ENCODE data around the gene DNM2. TPM values are rescaled to one million over a fixed set of nuclear protein-coding genes. Genes with fewer than 3 reads are reported as not detected.
A peak's percentile ranks its signal among the peaks of the same experiment; 100 is the strongest.
"Not testable (repeated sequence)": the region's sequence is repeated elsewhere in the genome, so short reads cannot be mapped to it uniquely, and the experiment has no call there.

Gene DNM2
- total RNA-seq, 4 donors from 2014 or later: 73.6 to 115 (median 93.7) TPM

DNA sequence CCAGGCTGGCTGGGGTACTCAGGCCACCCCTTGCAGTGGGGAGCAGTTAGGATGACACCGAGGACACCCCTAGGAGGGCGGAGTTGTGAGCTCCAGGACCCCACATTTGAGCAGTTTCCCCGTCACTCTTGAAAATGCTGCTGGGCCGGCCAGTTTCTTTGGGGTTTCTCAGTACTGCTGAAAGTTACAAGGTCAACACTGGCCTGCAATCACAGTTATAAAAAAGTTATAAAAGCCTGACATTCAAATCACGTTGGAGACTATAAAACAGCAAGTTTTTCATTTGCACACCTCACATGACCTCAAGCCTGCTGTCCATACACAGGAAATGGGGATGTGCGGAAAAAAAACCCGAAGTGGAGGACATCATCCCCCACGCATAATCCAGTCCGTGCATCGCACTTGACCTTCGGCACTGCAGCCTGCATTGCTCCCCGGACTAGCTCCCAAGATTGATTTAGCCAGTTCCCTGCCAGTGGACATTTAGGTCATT is 27.0 kb downstream of the DNM2 start:
- intact Hi-C loops (cut with DNase I): no loop called here

DNA sequence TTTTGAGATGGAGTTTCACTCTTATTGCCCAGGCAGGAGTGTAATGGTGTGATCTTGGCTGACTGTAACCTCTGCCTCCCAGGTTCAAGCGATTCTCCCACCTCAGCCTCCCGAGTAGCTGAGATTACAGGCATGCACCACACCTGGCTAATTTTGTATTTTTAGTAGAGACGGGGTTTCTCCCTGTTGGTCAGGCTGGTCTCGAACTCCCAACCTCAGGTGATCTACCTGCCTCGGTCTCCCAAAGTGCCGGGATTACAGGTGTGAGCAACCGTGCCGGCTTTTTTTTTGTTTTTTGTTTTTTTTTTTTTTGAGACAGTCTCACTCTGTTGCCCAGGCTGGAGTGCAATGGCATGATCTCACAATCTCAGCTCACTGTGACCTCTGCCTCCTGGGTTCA is 28.6 kb downstream of the DNM2 start:
- intact Hi-C loops (cut with DNase I); H3K27ac ChIP-seq (replicated peaks in 1 of 4); H3K9me3 ChIP-seq; DNase-seq (ENCODE audit: extremely low spot score); H3K4me3 ChIP-seq; H3K36me3 ChIP-seq; H3K27me3 ChIP-seq: not testable (repeated sequence)
- WGBS: 88% methylated on average over 8 of the region's 8 CpGs
- H3K4me1 ChIP-seq: peaks cover 71 to 83% (median 72%) of the 10 kb centered on the region in 4 donors

More for the DNA sequence above, 27.0 kb downstream of the DNM2 start:
- Histone ChIP-seq H3K9me3 (no peaks in the 10 kb centered on the region), H3K27me3 (no peaks in the 10 kb centered on the region), H3K36me3 (no peaks in the 10 kb centered on the region), H3K4me3 (no peak overlapping the region), H3K27ac (replicated peaks in 1 of 4) (no peak overlapping the region), H3K4me1 (peaks cover 55 to 67% (median 56%) of the 10 kb centered on the region in 4 donors)
- TF ChIP-seq POLR2A (IDR thresholded peaks at IDR 0.05; ENCODE audit: low read depth) (no peak), POLR2AphosphoS5 (IDR thresholded peaks at IDR 0.05) (no peak), EP300 (IDR thresholded peaks at IDR 0.05) (no peak)
- TF ChIP-seq, protein P1, sequence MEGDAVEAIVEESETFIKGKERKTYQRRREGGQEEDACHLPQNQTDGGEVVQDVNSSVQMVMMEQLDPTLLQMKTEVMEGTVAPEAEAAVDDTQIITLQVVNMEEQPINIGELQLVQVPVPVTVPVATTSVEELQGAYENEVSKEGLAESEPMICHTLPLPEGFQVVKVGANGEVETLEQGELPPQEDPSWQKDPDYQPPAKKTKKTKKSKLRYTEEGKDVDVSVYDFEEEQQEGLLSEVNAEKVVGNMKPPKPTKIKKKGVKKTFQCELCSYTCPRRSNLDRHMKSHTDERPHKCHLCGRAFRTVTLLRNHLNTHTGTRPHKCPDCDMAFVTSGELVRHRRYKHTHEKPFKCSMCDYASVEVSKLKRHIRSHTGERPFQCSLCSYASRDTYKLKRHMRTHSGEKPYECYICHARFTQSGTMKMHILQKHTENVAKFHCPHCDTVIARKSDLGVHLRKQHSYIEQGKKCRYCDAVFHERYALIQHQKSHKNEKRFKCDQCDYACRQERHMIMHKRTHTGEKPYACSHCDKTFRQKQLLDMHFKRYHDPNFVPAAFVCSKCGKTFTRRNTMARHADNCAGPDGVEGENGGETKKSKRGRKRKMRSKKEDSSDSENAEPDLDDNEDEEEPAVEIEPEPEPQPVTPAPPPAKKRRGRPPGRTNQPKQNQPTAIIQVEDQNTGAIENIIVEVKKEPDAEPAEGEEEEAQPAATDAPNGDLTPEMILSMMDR (IDR thresholded peaks at IDR 0.05): no peak
- WGBS: 76% methylated on average over 11 of the region's 12 CpGs
- DNase-seq (ENCODE audit: extremely low spot score): no peak

DNA sequence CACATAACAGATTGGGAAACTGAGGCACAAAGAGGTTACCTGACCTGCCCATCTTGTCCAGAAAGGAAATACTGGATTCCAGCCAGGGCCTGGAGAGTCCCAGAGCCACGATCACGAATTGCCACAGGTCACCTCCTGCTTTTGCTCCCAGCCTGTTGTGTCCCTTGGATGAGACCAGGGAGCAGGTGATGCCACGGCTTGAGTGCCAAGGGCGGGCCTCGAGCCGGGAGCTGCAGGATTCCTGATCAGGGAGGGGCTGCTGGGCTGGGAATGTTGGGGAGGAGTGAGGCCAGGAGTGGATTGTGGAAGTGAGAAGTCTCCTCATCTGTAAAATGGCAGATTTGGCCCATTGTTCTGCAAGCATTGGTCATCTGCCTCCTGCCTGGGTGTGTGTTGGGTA is 29.4 kb downstream of the DNM2 start:
- no peak overlapping the region for H3K4me3 ChIP-seq
- H3K9me3 ChIP-seq: no peaks in the 10 kb centered on the region
- no peaks in the 10 kb centered on the region for H3K36me3 ChIP-seq
- H3K27me3 ChIP-seq: no peaks in the 10 kb centered on the region
- intact Hi-C loops (cut with DNase I): no loop called here
- TF ChIP-seq, protein P1 (IDR thresholded peaks at IDR 0.05): no peak
- TF ChIP-seq POLR2AphosphoS5 (IDR thresholded peaks at IDR 0.05) (no peak), POLR2A (IDR thresholded peaks at IDR 0.05; ENCODE audit: low read depth) (no peak), EP300 (IDR thresholded peaks at IDR 0.05) (no peak)
- DNase-seq (ENCODE audit: extremely low spot score): no peak
- H3K27ac ChIP-seq (replicated peaks in 1 of 4): no peak overlapping the region
- WGBS: 81% methylated on average over 6 of the region's 6 CpGs
- peaks cover 74 to 83% (median 77%) of the 10 kb centered on the region in 4 donors for H3K4me1 ChIP-seq

DNA sequence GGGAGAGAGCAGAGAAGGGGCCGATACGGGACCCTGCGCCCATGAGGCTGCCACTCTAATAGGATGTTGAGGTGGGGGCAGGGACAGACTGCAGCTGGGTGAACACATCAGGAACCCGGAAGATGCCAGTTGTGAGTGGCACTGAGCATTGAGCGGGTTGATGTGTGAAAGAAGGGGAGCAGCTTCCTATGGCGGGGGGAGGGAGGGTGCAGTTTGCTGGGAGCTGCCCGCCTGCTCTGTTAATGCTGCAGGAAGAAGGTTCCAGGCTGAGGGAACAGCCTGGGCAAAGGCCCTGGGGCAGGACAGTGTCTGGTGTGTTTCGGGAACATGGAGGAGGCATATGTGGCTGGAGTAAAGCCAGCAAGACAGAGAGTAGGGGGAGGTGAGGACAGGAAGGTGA is 29.8 kb downstream of the DNM2 start:
- peaks cover 74 to 82% (median 76%) of the 10 kb centered on the region in 4 donors for H3K4me1 ChIP-seq
- no peak overlapping the region for H3K27ac ChIP-seq (replicated peaks in 1 of 4)
- no peak overlapping the region for H3K4me3 ChIP-seq
- no peak for DNase-seq (ENCODE audit: extremely low spot score)
- TF ChIP-seq POLR2AphosphoS5 (IDR thresholded peaks at IDR 0.05): no peak
- TF ChIP-seq, protein P1 (IDR thresholded peaks at IDR 0.05): no peak
- no peak for TF ChIP-seq EP300 (IDR thresholded peaks at IDR 0.05)
- no peak for TF ChIP-seq POLR2A (IDR thresholded peaks at IDR 0.05; ENCODE audit: low read depth)
- H3K9me3 ChIP-seq: no peaks in the 10 kb centered on the region
- no peaks in the 10 kb centered on the region for H3K27me3 ChIP-seq
- H3K36me3 ChIP-seq: no peaks in the 10 kb centered on the region
- WGBS: 91% methylated on average over 8 of the region's 8 CpGs
- intact Hi-C loops (cut with DNase I): no loop called here

DNA sequence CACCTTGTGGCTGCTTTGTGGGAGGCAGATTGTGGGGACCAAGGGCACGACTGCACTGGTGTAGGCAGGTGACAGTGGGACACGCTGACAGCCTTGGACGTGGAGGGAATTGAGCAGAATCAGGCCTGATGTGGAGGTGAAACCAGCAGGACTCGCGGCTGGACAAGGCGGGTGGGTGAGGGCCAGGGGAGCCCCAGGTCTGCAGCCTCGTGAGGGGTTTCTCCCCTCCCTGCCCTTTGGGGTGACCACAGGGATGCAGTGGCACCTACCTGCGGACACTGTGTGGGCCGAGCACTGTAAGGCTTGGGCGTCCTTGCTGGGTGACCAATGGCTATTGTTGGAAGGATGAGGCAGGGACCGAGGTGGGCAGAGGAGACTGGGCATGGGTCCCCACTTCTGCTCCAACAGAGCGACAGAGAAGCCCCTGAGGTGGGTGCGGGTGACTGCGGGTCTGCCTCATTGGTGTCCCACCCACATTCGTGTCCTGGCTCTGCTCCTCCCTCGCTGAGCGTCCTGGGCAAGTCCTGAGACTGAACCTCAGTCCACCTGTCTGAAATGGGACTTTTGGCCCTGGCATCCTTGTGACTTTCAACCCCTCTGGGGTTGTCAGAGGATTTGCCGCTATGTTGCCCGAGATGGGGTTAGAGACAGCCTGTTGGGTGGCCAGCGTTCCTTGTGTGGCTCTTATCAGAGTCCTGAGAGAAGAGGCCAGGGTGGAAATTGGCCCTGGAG is 30.5 kb downstream of the DNM2 start:
- H3K4me1 ChIP-seq: peaks cover 68 to 76% (median 70%) of the 10 kb centered on the region in 4 donors

More for the DNA sequence above, 30.5 kb downstream of the DNM2 start:
- TF ChIP-seq, protein P1 (IDR thresholded peaks at IDR 0.05): no peak
- no peak for TF ChIP-seq POLR2AphosphoS5 (IDR thresholded peaks at IDR 0.05)
- no peak for TF ChIP-seq POLR2A (IDR thresholded peaks at IDR 0.05; ENCODE audit: low read depth)
- TF ChIP-seq EP300 (IDR thresholded peaks at IDR 0.05): no peak
- Histone ChIP-seq H3K36me3 (no peaks in the 10 kb centered on the region), H3K4me3 (no peak overlapping the region), H3K27me3 (no peaks in the 10 kb centered on the region), H3K9me3 (no peaks in the 10 kb centered on the region), H3K27ac (replicated peaks in 1 of 4) (peak overlapping the region in 3 of 4 donors; percentile 13 to 43 (median 25))
- DNase-seq (ENCODE audit: extremely low spot score): no peak
- intact Hi-C loops (cut with DNase I): no loop called here
- WGBS: 82% methylated on average over 13 of the region's 20 CpGs
